Measurements from ENCODE around the gene UBL4B. TPM values are rescaled to one million over a fixed set of nuclear protein-coding genes. Genes with fewer than 3 reads are reported as not detected.

Gene UBL4B
- total RNA-seq, 1 experiment from 2014 or later, result not detected

GRCh38 chr1:110091381-110091780, 20.9 kb upstream of the UBL4B start:
- Mint-ChIP-seq H3K27me3 (ENCODE audit: unreplicated experiment) (peaks cover 90% of the 10 kb centered on the region), H3K27ac (ENCODE audit: unreplicated experiment) (no peak overlapping the region)

DNA sequence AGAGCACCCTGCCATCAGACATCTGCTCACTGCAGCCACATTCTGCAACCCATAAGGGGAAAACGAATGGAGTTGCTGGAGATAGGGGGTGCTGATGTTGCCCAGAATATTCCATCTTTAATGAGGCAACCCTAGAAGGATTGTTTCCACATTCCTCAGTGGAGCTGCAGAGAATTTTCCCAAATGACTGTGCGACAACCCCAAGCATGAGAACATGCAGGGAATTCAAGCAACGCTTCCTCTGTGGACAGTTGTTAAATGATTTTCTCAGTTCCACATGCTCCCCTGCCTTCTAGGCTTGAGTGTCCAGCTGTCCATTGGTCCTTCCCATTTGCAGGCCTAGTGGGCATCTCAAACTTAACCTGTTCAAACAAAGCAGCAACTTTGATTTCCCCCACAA, 20.5 kb upstream of the UBL4B start:
- Mint-ChIP-seq H3K36me3 (ENCODE audit: insufficient read depth, unreplicated experiment) (no peaks in the 10 kb centered on the region), H3K4me1 (ENCODE audit: low read depth, unreplicated experiment) (no peaks in the 10 kb centered on the region), H3K9me3 (ENCODE audit: low read depth, unreplicated experiment) (no peaks in the 10 kb centered on the region), H3K27me3 (ENCODE audit: unreplicated experiment) (peaks cover 86% of the 10 kb centered on the region), H3K27ac (ENCODE audit: unreplicated experiment) (no peak overlapping the region), H3K4me3 (ENCODE audit: low read depth, unreplicated experiment) (no peak overlapping the region)
- DNase-seq, result no peak
- BruUV-seq (replicated peaks), result no TSS peak
- intact Hi-C loops (cut with micrococcal nuclease; ENCODE audit: unreplicated experiment), result no loop called here
- TF ChIP-seq, protein P1, sequence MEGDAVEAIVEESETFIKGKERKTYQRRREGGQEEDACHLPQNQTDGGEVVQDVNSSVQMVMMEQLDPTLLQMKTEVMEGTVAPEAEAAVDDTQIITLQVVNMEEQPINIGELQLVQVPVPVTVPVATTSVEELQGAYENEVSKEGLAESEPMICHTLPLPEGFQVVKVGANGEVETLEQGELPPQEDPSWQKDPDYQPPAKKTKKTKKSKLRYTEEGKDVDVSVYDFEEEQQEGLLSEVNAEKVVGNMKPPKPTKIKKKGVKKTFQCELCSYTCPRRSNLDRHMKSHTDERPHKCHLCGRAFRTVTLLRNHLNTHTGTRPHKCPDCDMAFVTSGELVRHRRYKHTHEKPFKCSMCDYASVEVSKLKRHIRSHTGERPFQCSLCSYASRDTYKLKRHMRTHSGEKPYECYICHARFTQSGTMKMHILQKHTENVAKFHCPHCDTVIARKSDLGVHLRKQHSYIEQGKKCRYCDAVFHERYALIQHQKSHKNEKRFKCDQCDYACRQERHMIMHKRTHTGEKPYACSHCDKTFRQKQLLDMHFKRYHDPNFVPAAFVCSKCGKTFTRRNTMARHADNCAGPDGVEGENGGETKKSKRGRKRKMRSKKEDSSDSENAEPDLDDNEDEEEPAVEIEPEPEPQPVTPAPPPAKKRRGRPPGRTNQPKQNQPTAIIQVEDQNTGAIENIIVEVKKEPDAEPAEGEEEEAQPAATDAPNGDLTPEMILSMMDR (IDR thresholded peaks at IDR 0.05; ENCODE audit: unreplicated experiment), result no peak
- CTCF ChIA-PET, result interaction anchor here (1.7 kb wide), 1 partner anchor 9 kb away, joined by 4 read pairs; no protein-coding TSS in a partner anchor

More at GRCh38 chr1:110091381-110091780, 20.9 kb upstream of the UBL4B start:
- no peak overlapping the region for H3K4me3 Mint-ChIP-seq (ENCODE audit: low read depth, unreplicated experiment)
- no peaks in the 10 kb centered on the region for H3K4me1 Mint-ChIP-seq (ENCODE audit: low read depth, unreplicated experiment)
- H3K9me3 Mint-ChIP-seq (ENCODE audit: low read depth, unreplicated experiment), result no peaks in the 10 kb centered on the region
- intact Hi-C loops (cut with micrococcal nuclease; ENCODE audit: unreplicated experiment), result no loop called here
- TF ChIP-seq, protein P1 (IDR thresholded peaks at IDR 0.05; ENCODE audit: unreplicated experiment), result no peak
- H3K36me3 Mint-ChIP-seq (ENCODE audit: insufficient read depth, unreplicated experiment), result no peaks in the 10 kb centered on the region
- CTCF ChIA-PET, result interaction anchor here (1.7 kb wide), 1 partner anchor 9 kb away, joined by 4 read pairs; no protein-coding TSS in a partner anchor
- no TSS peak for BruUV-seq (replicated peaks)
- DNase-seq, result no peak

DNA sequence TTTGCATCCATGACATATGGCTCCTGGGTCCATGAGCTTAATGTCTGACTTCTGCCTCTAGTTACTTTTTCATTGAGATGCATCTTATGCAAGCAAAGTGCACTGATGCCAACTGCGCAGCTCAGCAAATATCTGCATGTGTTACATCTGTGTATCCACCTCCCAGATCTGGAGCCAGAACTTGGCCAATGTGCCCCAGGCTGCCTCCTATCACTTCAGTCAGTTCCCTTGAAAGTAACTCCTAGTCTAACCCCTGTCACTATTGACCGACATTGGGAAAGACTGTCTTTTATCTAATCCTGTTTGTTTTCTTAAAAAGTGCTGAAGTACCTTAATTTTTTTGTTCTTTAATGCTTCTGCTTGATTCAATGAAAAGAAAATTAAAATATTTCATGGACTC, 19.3 kb upstream of the UBL4B start:
- Mint-ChIP-seq H3K36me3 (ENCODE audit: insufficient read depth, unreplicated experiment) (no peaks in the 10 kb centered on the region), H3K27me3 (ENCODE audit: unreplicated experiment) (peaks cover 74% of the 10 kb centered on the region), H3K27ac (ENCODE audit: unreplicated experiment) (no peak overlapping the region), H3K4me1 (ENCODE audit: low read depth, unreplicated experiment) (peaks cover under 1% of the 10 kb centered on the region), H3K4me3 (ENCODE audit: low read depth, unreplicated experiment) (no peak overlapping the region), H3K9me3 (ENCODE audit: low read depth, unreplicated experiment) (no peaks in the 10 kb centered on the region)
- CTCF ChIA-PET, result no interaction called here
- no peak for DNase-seq
- BruUV-seq (replicated peaks), result no TSS peak
- intact Hi-C loops (cut with micrococcal nuclease; ENCODE audit: unreplicated experiment), result no loop called here
- TF ChIP-seq, protein P1 (IDR thresholded peaks at IDR 0.05; ENCODE audit: unreplicated experiment), result no peak

DNA sequence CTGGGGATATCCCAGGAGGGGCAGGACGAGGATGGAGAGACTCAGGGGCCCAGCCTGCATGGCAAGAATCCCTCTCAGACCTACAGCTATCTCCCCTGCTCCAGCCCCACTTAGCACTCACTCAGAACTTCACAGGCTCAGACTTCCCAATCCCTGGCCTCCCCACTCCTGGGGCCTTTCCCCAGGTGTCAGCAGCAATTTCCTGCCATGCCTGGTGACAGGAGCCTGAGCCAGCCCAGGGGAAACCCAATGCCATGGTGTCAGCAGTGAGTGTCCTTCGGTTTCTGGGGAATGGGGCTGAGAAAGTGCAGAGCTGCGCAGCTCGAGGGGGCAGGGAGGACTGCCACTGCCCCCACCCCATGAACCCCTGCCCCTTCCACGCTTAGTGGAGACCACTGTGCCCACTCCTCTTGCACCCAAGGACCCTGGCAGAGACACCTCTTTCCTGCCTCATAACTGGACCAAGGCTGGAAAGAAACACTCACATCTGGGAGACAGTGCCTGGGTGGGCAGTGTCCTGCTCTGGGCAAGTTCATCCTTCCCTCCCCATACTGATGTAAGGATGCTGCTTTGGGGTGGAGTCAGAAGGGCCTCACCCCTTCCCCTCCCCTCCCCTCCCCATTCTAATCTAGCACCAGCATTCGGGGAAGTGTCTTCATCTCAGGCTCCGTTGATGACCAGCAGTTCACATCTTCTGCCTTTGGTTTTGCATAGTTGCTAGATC, 17.1 kb upstream of the UBL4B start:
- intact Hi-C loops (cut with micrococcal nuclease; ENCODE audit: unreplicated experiment), result no loop called here
- H3K4me1 Mint-ChIP-seq (ENCODE audit: low read depth, unreplicated experiment), result peaks cover 8% of the 10 kb centered on the region
- CTCF ChIA-PET, result no interaction called here
- H3K4me3 Mint-ChIP-seq (ENCODE audit: low read depth, unreplicated experiment), result no peak overlapping the region
- H3K36me3 Mint-ChIP-seq (ENCODE audit: insufficient read depth, unreplicated experiment), result no peaks in the 10 kb centered on the region
- no peak overlapping the region for H3K27ac Mint-ChIP-seq (ENCODE audit: unreplicated experiment)
- DNase-seq, result no peak
- H3K9me3 Mint-ChIP-seq (ENCODE audit: low read depth, unreplicated experiment), result no peaks in the 10 kb centered on the region
- TF ChIP-seq, protein P1 (IDR thresholded peaks at IDR 0.05; ENCODE audit: unreplicated experiment), result no peak
- H3K27me3 Mint-ChIP-seq (ENCODE audit: unreplicated experiment), result peaks cover 77% of the 10 kb centered on the region
- no TSS peak for BruUV-seq (replicated peaks)
